WTC11 (cell line): ENCODE data around the gene PKDCC.

Source experiments
- CREB1 ChIP-seq: sonication (generic); formaldehyde crosslinking; IDR thresholded peaks from 2 replicates; pipeline ENCODE4 v1.8.0; 2023; ENCODE audit warnings: mild to moderate bottlenecking, missing genetic modification reagents
- ELF4 ChIP-seq: sonication (generic); formaldehyde crosslinking; IDR thresholded peaks from 2 replicates; pipeline ENCODE4 v1.8.1; 2022; ENCODE audit warnings: low read depth, mild to moderate bottlenecking, moderate library complexity, missing genetic modification reagents
- ETV6 ChIP-seq: sonication (generic); formaldehyde crosslinking; IDR thresholded peaks from 2 replicates; pipeline ENCODE4 v1.8.1; 2022; ENCODE audit warnings: mild to moderate bottlenecking, missing genetic modification reagents
- JUN ChIP-seq: sonication (generic); formaldehyde crosslinking; IDR thresholded peaks from 2 replicates; pipeline ENCODE4 v1.8.0; 2023; ENCODE audit warnings: mild to moderate bottlenecking, missing genetic modification reagents
- NFYB ChIP-seq: sonication (generic); formaldehyde crosslinking; conservative IDR thresholded peaks from 2 replicates; pipeline ENCODE4 v1.8.0; 2022; ENCODE audit warnings: low read depth, missing genetic modification reagents
- NR3C1 ChIP-seq: sonication (generic); formaldehyde crosslinking; conservative IDR thresholded peaks from 2 replicates; pipeline ENCODE4 v1.8.1; 2023; ENCODE audit warnings: low read depth, mild to moderate bottlenecking, missing genetic modification reagents
- SMAD3 ChIP-seq: sonication (generic); formaldehyde crosslinking; IDR thresholded peaks from 2 replicates; pipeline ENCODE4 v1.8.0; 2022; ENCODE audit warnings: missing genetic modification reagents, mild to moderate bottlenecking, borderline replicate concordance
- SP1 ChIP-seq: sonication (generic); formaldehyde crosslinking; conservative IDR thresholded peaks from 2 replicates; pipeline ENCODE4 v1.8.1; 2022; ENCODE audit warnings: missing genetic modification reagents
- ZNF281 ChIP-seq: sonication (generic); formaldehyde crosslinking; IDR thresholded peaks from 2 replicates; pipeline ENCODE4 v1.8.0; 2023; ENCODE audit warnings: mild to moderate bottlenecking, missing genetic modification reagents
- ZNF396 ChIP-seq: fragments of 250-450 bp; sonication (Bioruptor Pico); IDR thresholded peaks from 2 replicates; pipeline ENCODE4 v1.8.0; 2021; ENCODE audit warnings: mild to moderate bottlenecking, moderate library complexity, borderline replicate concordance
- TF ChIP-seq, protein P1 (sequence below): fragments of 200-600 bp; IDR thresholded peaks from 2 replicates; pipeline ENCODE4 v1.8.0; 2022; ENCODE audit warnings: antibody characterized with exemption
- TF ChIP-seq, protein P2 (sequence below): sonication (generic); formaldehyde crosslinking; IDR thresholded peaks from 2 replicates; pipeline ENCODE4 v1.8.1; 2023; ENCODE audit warnings: mild to moderate bottlenecking, missing genetic modification reagents, moderate library complexity
- TF ChIP-seq, protein P3 (sequence below): sonication (generic); formaldehyde crosslinking; IDR thresholded peaks from 2 replicates; pipeline ENCODE4 v1.8.1; 2022; ENCODE audit warnings: low read depth, missing genetic modification reagents, borderline replicate concordance

- TF ChIP-seq, protein P1, sequence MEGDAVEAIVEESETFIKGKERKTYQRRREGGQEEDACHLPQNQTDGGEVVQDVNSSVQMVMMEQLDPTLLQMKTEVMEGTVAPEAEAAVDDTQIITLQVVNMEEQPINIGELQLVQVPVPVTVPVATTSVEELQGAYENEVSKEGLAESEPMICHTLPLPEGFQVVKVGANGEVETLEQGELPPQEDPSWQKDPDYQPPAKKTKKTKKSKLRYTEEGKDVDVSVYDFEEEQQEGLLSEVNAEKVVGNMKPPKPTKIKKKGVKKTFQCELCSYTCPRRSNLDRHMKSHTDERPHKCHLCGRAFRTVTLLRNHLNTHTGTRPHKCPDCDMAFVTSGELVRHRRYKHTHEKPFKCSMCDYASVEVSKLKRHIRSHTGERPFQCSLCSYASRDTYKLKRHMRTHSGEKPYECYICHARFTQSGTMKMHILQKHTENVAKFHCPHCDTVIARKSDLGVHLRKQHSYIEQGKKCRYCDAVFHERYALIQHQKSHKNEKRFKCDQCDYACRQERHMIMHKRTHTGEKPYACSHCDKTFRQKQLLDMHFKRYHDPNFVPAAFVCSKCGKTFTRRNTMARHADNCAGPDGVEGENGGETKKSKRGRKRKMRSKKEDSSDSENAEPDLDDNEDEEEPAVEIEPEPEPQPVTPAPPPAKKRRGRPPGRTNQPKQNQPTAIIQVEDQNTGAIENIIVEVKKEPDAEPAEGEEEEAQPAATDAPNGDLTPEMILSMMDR, result peak; percentile 76
- TF ChIP-seq ZNF281 (CRISPR knock-in tag), result no peak
- no peak for TF ChIP-seq SP1 (CRISPR knock-in tag)
- TF ChIP-seq, protein P2, sequence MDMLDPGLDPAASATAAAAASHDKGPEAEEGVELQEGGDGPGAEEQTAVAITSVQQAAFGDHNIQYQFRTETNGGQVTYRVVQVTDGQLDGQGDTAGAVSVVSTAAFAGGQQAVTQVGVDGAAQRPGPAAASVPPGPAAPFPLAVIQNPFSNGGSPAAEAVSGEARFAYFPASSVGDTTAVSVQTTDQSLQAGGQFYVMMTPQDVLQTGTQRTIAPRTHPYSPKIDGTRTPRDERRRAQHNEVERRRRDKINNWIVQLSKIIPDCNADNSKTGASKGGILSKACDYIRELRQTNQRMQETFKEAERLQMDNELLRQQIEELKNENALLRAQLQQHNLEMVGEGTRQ (CRISPR knock-in tag), result no peak
- no peak for TF ChIP-seq ZNF396 (CRISPR knock-in tag)
- TF ChIP-seq ETV6 (CRISPR knock-in tag), result no peak
- no peak for TF ChIP-seq CREB1 (CRISPR knock-in tag)
- no peak for TF ChIP-seq ELF4
- no peak for TF ChIP-seq NR3C1 (CRISPR knock-in tag)
- TF ChIP-seq JUN (CRISPR knock-in tag), result no peak
- no peak for TF ChIP-seq SMAD3
- TF ChIP-seq, protein P3, sequence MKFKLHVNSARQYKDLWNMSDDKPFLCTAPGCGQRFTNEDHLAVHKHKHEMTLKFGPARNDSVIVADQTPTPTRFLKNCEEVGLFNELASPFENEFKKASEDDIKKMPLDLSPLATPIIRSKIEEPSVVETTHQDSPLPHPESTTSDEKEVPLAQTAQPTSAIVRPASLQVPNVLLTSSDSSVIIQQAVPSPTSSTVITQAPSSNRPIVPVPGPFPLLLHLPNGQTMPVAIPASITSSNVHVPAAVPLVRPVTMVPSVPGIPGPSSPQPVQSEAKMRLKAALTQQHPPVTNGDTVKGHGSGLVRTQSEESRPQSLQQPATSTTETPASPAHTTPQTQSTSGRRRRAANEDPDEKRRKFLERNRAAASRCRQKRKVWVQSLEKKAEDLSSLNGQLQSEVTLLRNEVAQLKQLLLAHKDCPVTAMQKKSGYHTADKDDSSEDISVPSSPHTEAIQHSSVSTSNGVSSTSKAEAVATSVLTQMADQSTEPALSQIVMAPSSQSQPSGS, result no peak
- no peak for TF ChIP-seq NFYB (CRISPR knock-in tag)
Observed at GRCh38 chr2:42095923-42096408, 48.1 kb downstream of the PKDCC start.
